Vagina (tissue), 2 donors: ENCODE data around the gene RWDD2A.

Experiments
- POLR2A ChIP-seq, 2 donors: fragments of 450-650 bp; IDR thresholded peaks; one replicate each; pipeline ENCODE4 v1.6.1; 2017; ENCODE audit warnings: antibody characterized with exemption in 2 of 2, mild to moderate bottlenecking in 2 of 2, moderate library complexity in 2 of 2
- POLR2AphosphoS5 ChIP-seq, 2 donors: sonication (generic); formaldehyde crosslinking; IDR thresholded peaks; one replicate each; pipeline ENCODE4 v1.9.0; 2017; ENCODE audit warnings: antibody characterized with exemption in 2 of 2, mild to moderate bottlenecking in 2 of 2, low read depth in 1 of 2; ENCODE audit not compliant: insufficient read depth in 1 of 2

DNA sequence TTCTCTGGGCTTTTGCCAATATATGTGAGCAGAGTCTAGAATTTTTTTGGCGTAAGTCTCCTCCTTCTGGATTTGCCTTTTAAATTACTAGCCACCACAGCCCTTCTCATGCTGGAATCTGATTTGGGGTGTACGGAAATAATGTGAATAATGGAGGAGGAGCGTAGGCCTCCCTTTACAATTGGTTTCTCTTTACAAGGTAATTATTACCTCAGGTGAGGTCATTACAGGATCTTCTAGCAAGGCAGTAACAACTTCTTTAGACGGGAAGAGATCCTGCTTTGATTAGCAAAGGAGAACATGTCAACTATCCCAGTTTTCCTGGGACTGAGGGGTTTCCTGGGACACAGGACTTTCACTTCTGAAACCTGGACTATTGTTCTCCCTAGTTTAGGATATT is 8.9 kb downstream of the RWDD2A start:
- TF ChIP-seq POLR2AphosphoS5 (IDR thresholded peaks at IDR 0.05; ENCODE audit: insufficient read depth in 1 of 2, low read depth in 1 of 2), result no peak
- no peak for TF ChIP-seq POLR2A (IDR thresholded peaks at IDR 0.05)
